ENCODE data around the gene ZNF429.

- TF ChIP-seq POLR2A (IDR thresholded peaks at IDR 0.05; ENCODE audit: low read depth, low read length) (peak; percentile 74), SMC3 (IDR thresholded peaks at IDR 0.05; ENCODE audit: low read depth, low read length) (no peak)
- TF ChIP-seq, protein P1, sequence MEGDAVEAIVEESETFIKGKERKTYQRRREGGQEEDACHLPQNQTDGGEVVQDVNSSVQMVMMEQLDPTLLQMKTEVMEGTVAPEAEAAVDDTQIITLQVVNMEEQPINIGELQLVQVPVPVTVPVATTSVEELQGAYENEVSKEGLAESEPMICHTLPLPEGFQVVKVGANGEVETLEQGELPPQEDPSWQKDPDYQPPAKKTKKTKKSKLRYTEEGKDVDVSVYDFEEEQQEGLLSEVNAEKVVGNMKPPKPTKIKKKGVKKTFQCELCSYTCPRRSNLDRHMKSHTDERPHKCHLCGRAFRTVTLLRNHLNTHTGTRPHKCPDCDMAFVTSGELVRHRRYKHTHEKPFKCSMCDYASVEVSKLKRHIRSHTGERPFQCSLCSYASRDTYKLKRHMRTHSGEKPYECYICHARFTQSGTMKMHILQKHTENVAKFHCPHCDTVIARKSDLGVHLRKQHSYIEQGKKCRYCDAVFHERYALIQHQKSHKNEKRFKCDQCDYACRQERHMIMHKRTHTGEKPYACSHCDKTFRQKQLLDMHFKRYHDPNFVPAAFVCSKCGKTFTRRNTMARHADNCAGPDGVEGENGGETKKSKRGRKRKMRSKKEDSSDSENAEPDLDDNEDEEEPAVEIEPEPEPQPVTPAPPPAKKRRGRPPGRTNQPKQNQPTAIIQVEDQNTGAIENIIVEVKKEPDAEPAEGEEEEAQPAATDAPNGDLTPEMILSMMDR (conservative IDR thresholded peaks at IDR 0.05; ENCODE audit: low read depth, low read length) = 0 out of 2 replicates have a peak, but pooled peaks have one; percentile 5
- TF ChIP-seq, protein P2, sequence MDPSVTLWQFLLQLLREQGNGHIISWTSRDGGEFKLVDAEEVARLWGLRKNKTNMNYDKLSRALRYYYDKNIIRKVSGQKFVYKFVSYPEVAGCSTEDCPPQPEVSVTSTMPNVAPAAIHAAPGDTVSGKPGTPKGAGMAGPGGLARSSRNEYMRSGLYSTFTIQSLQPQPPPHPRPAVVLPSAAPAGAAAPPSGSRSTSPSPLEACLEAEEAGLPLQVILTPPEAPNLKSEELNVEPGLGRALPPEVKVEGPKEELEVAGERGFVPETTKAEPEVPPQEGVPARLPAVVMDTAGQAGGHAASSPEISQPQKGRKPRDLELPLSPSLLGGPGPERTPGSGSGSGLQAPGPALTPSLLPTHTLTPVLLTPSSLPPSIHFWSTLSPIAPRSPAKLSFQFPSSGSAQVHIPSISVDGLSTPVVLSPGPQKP (IDR thresholded peaks at IDR 0.05; ENCODE audit: borderline replicate concordance, low read depth, low read length) = no peak
These were observed at the start of gene ZNF429 for GRCh38 chr19:21505459-21506451.
